Mucosa of rectum (tissue), 2 donors: ENCODE results near the gene RNH1.
A peak's percentile ranks its signal among the peaks of the same experiment; 100 is the strongest.
"Not testable (repeated sequence)": the region's sequence is repeated elsewhere in the genome, so short reads cannot be mapped to it uniquely, and the experiment has no call there.

ENCODE experiments used
- H3K27ac ChIP-seq, 2 donors: one replicate each; pipeline ENCODE4 v1.7.0; 2013; ENCODE audit warnings: inconsistent platforms in 2 of 2, low read depth in 2 of 2, low read length in 2 of 2
- H3K27me3 ChIP-seq, 2 donors: one replicate each; pipeline ENCODE4 v1.7.0; 2013; ENCODE audit warnings: low read length in 2 of 2; ENCODE audit not compliant: control insufficient read depth in 2 of 2, insufficient read depth in 2 of 2
- H3K36me3 ChIP-seq, 2 donors: one replicate each; pipeline ENCODE4 v1.7.0; 2013; ENCODE audit warnings: low read length in 2 of 2; ENCODE audit not compliant: control insufficient read depth in 2 of 2, insufficient read depth in 2 of 2
- H3K4me1 ChIP-seq, 2 donors: one replicate each; pipeline ENCODE4 v1.7.0; 2013; ENCODE audit warnings: low read length in 2 of 2, mild to moderate bottlenecking in 1 of 2; ENCODE audit not compliant: control insufficient read depth in 2 of 2, insufficient read depth in 2 of 2
- H3K4me3 ChIP-seq, 2 donors: one replicate each; pipeline ENCODE4 v1.7.0; 2013; ENCODE audit warnings: low read length in 2 of 2
- H3K9ac ChIP-seq, 2 donors: one replicate each; pipeline ENCODE4 v1.7.0; 2013; ENCODE audit warnings: low read length in 2 of 2, low read depth in 1 of 2, mild to moderate bottlenecking in 1 of 2
- H3K9me3 ChIP-seq, 2 donors: one replicate each; pipeline ENCODE4 v1.7.0; 2013; ENCODE audit warnings: low read length in 2 of 2; ENCODE audit not compliant: control insufficient read depth in 2 of 2
- donor health status: healthy.
- donor health status: Normal muscosa, but diverticular disease.

Gene RNH1

GRCh38 chr11:516918-517685, 10.1 kb upstream of the RNH1 start:
- not testable (repeated sequence) for H3K4me1 ChIP-seq, H3K36me3 ChIP-seq, H3K4me3 ChIP-seq, H3K9me3 ChIP-seq, H3K27me3 ChIP-seq, H3K9ac ChIP-seq, H3K27ac ChIP-seq

DNA sequence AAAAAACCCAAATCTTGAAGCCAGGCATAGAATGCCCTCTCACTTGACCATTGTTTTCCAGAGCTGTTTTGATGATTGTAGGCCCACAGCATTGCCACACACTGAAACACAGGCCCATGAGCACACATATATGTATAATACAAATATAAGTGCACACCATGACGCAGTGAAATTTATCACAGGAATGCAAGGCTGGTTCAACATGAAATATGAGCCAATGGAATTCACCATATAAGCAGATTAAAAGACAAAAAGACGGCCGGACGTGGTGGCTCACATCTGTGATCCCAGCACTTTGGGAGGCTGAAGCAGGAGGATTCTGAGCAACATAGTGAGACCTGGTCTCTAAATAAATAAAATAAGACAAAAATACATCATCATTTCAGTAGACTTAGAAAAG, 9.4 kb upstream of the RNH1 start:
- Histone ChIP-seq H3K4me3 (no peak overlapping the region), H3K27me3 (no peaks in the 10 kb centered on the region), H3K9me3 (peaks cover 0 to 3% of the 10 kb centered on the region in 2 donors), H3K4me1 (peaks cover 0 to 5% of the 10 kb centered on the region in 2 donors), H3K27ac (no peak overlapping the region), H3K36me3 (peaks cover 0 to 5% of the 10 kb centered on the region in 2 donors), H3K9ac (no peak overlapping the region)

GRCh38 chr11:515131-515530, 8.1 kb upstream of the RNH1 start:
- Histone ChIP-seq H3K4me3 (no peak overlapping the region), H3K27me3 (no peaks in the 10 kb centered on the region), H3K27ac (no peak overlapping the region), H3K4me1 (peaks cover 0 to 5% of the 10 kb centered on the region in 2 donors), H3K9me3 (peaks cover 0 to 3% of the 10 kb centered on the region in 2 donors), H3K36me3 (peaks cover 0 to 6% of the 10 kb centered on the region in 2 donors), H3K9ac (no peak overlapping the region)

DNA sequence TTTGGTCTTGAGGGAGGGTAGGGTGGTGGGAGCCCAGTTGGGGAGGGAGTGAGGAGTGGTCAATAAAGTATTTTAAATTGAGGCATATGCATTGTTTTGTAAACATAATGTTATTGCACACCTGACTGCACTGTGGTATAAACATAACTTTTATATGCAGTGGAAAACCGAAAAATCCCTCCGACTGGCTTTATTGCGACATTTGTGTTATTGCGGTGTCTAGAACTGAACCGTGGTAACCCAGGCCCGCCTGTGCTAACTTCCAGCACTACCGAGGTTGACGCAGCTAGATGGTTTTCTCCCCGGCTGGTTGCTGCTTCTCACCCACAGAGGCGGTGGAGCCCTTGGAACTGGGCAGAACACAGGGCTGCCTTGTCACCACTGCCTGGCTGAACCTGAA, 7.6 kb upstream of the RNH1 start:
- no peak overlapping the region for H3K4me3 ChIP-seq
- H3K4me1 ChIP-seq = peaks cover 0 to 5% of the 10 kb centered on the region in 2 donors
- no peak overlapping the region for H3K9ac ChIP-seq

DNA sequence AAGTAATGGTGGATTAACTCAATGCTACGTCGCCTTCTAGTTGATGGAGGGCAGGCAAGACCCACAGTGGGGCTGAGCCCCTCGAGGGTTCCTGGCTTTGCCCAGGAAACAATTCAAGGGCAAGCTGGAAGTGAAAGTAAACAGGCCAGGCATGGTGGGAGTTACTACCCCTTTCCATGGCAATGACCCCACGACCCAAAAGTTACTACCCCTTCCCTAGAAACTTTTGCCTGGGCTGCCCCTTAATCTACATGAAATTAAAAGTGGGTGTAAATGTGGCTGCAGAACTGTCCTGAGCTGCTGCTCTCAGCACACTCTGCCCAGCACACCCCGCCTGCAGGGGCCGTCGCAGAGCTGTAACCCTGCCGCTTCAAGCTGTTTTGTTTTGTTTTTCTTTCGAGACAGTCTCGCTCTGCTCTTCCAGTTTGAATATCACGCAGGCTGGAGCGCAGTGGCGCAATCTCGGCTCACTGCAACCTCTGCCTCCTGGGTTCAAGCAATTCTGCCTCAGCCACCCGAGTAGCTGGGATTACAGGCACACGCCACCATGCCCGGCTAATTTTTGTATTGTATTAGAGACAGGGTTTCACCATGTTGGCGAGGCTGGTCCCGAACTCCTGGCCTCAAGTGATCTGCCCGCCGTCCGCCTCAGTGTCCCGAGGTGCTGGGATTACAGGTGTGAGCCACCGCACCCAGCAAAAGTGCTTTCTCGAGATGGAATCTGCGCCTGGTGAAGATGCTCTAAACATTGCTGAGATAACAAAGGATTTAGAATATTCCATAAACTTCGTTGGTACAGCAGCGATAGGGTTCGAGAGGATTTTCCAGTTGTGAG, 5.9 kb upstream of the RNH1 start:
- Histone ChIP-seq H3K9ac (no peak overlapping the region), H3K36me3 (peaks cover 0 to 12% of the 10 kb centered on the region in 2 donors), H3K4me1 (no peaks in the 10 kb centered on the region), H3K4me3 (no peak overlapping the region), H3K27me3 (no peaks in the 10 kb centered on the region), H3K27ac (no peak overlapping the region), H3K9me3 (peaks cover 0 to 3% of the 10 kb centered on the region in 2 donors)

More for the DNA sequence above, 7.6 kb upstream of the RNH1 start:
- peaks cover 0 to 9% of the 10 kb centered on the region in 2 donors for H3K36me3 ChIP-seq
- no peak overlapping the region for H3K27ac ChIP-seq
- no peaks in the 10 kb centered on the region for H3K27me3 ChIP-seq
- peaks cover 0 to 3% of the 10 kb centered on the region in 2 donors for H3K9me3 ChIP-seq

DNA sequence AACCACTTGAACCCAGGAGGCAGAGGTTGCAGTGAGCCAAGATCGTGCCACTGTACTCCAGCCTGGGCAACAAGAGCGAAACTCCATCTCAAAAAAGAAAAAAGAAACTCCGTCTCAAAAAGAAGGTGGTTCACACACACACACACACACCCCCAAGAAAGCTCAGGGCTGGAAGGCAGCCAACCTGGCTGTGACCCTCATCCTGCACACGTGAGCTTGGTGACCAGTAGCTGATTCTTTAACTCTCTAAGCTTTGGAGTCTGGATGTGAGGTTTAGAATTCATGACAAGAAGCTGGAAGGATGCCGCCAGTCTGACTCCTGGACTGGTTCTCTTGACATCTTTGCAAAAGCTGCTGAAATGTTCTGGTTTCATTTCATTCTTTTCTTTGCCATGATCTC, 1.9 kb upstream of the RNH1 start:
- Histone ChIP-seq H3K27ac (no peak overlapping the region), H3K27me3 (no peaks in the 10 kb centered on the region), H3K9ac (no peak overlapping the region), H3K4me3 (no peak overlapping the region), H3K9me3 (no peaks in the 10 kb centered on the region), H3K36me3 (peaks cover 0 to 6% of the 10 kb centered on the region in 2 donors), H3K4me1 (peaks cover 19 to 27% of the 10 kb centered on the region in 2 donors)

GRCh38 chr11:507727-508515, 879 bp upstream of the RNH1 start:
- Histone ChIP-seq H3K4me1 (peaks cover 24 to 29% of the 10 kb centered on the region in 2 donors), H3K4me3 (peak overlapping the region; percentile 56 to 66), H3K27me3 (no peaks in the 10 kb centered on the region), H3K9ac (peak overlapping the region; percentile 6 to 44), H3K36me3 (peaks cover 0 to 6% of the 10 kb centered on the region in 2 donors), H3K9me3 (no peaks in the 10 kb centered on the region), H3K27ac (peak overlapping the region; percentile 63 to 100)

GRCh38 chr11:506238-506994, 626 bp downstream of the RNH1 start:
- peaks cover 26 to 33% of the 10 kb centered on the region in 2 donors for H3K4me1 ChIP-seq

GRCh38 chr11:504994-505344, 2.1 kb downstream of the RNH1 start:
- Histone ChIP-seq H3K9ac (peak overlapping the region in 1 of 2 donors; percentile 63), H3K27me3 (no peaks in the 10 kb centered on the region), H3K9me3 (no peaks in the 10 kb centered on the region), H3K4me1 (peaks cover 26 to 33% of the 10 kb centered on the region in 2 donors), H3K27ac (peak overlapping the region in 1 of 2 donors; percentile 68), H3K36me3 (peaks cover 7 to 20% of the 10 kb centered on the region in 2 donors), H3K4me3 (peak overlapping the region; percentile 59 to 91)

More at GRCh38 chr11:506238-506994, 626 bp downstream of the RNH1 start:
- Histone ChIP-seq H3K27me3 (no peaks in the 10 kb centered on the region), H3K36me3 (peaks cover 0 to 9% of the 10 kb centered on the region in 2 donors), H3K27ac (peak overlapping the region; percentile 100), H3K9me3 (no peaks in the 10 kb centered on the region), H3K9ac (peak overlapping the region; percentile 96 to 100), H3K4me3 (peak overlapping the region; percentile 91 to 96)
